ENCODE measurements around the gene SPAG7. TPM values are rescaled to one million over a fixed set of nuclear protein-coding genes. Genes with fewer than 3 reads are reported as not detected.

The SPAG7 gene
- total and polyA plus RNA-seq, 10 donors, result 34.8 to 89.1 (median 55.5) TPM

- Histone ChIP-seq H3K4me1 (peaks cover 35 to 80% (median 58%) of the 10 kb centered on the region in 6 donors), H3K9me3 (no peaks in the 10 kb centered on the region), H3K27ac (peak overlapping the region in 3 of 8 donors; percentile 95 to 98 (median 95)), H3K27me3 (replicated peaks in 1 of 7) (no peaks in the 10 kb centered on the region), H3K36me3 (peaks cover 0 to 51% (median 27%) of the 10 kb centered on the region in 6 donors), H3K4me3 (no peak overlapping the region)
- no peak for TF ChIP-seq CTCF (IDR thresholded peaks at IDR 0.05 in 8 of 11, conservative IDR thresholded peaks at IDR 0.05 in 3 of 11)
- no peak for TF ChIP-seq POLR2A (IDR thresholded peaks at IDR 0.05)
- no peak for TF ChIP-seq POLR2AphosphoS5 (IDR thresholded peaks at IDR 0.05)
- intact Hi-C loops (cut with DNase I; ENCODE audit: low total_unique reads), result loop anchor here (10.0 kb wide), 1 partner anchor 57 kb away; the partner anchor contains the start of genes INCA1 and KIF1C
- 89 to 97% (median 96%) methylated on average over 11 of the region's 11 CpGs for WGBS, 5 donors
- peak; percentile 82 for DNase-seq
These were observed 29.5 kb downstream of the SPAG7 start for GRCh38 chr17:4938069-4938491.

DNA sequence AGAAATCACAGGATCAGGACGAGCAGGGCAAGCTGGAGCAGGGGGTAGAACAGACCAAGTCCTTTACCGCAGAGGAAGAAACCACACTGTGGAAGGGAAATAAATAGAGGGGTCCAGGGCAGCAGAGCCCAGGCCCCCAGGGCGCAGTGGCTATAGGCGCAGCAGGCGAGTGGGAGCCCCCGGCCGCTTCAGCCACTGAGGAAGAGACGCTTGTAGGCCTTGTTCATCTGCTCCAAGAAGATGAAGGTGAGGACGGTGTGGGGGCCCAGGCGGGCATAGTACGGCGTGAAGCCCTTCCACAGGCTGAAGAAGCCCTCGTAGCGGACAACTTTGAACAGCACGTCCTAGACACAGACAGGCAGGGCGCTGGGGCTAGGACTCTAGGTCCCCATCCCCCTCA is 30.1 kb downstream of the SPAG7 start:
- TF ChIP-seq POLR2A (IDR thresholded peaks at IDR 0.05), result no peak
- Histone ChIP-seq H3K4me1 (peaks cover 32 to 80% (median 53%) of the 10 kb centered on the region in 6 donors), H3K36me3 (peaks cover 0 to 45% (median 22%) of the 10 kb centered on the region in 6 donors), H3K27ac (peak overlapping the region in 1 of 8 donors; percentile 95), H3K9me3 (no peaks in the 10 kb centered on the region), H3K27me3 (replicated peaks in 1 of 7) (no peaks in the 10 kb centered on the region), H3K4me3 (no peak overlapping the region)
- DNase-seq, result peak; percentile 76
- intact Hi-C loops (cut with DNase I; ENCODE audit: low total_unique reads), result loop anchor here (10.0 kb wide), 1 partner anchor 57 kb away; the partner anchor contains the start of genes INCA1 and KIF1C
- 91 to 97% (median 94%) methylated on average over 11 to 16 of the region's 16 CpGs for WGBS, 5 donors

DNA sequence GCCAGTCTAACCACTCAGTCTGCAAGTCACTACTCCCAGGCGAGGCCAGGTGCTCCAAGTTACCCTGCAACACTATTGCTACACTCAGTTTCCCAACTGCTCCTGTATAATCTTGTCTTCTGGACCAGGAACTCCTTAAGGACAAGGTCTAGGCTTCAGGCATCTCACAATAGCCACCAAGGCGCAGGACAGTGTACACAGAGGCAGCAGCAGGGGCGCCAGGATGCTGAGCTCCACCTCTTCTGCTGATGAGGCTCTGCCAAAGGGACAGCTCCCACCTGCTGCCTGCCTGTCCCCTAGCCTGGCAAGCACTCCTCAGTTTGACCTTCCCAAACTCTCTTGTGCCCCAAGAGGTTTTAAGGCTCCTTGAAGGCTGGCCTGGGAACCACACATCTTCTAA is 31.2 kb downstream of the SPAG7 start:
- no peaks in the 10 kb centered on the region for H3K27me3 ChIP-seq (replicated peaks in 1 of 7)
- H3K4me3 ChIP-seq, result no peak overlapping the region
- intact Hi-C loops (cut with DNase I; ENCODE audit: low total_unique reads), result loop anchor here (10.0 kb wide), 1 partner anchor 58 kb away; the partner anchor contains the start of genes INCA1 and KIF1C
- H3K27ac ChIP-seq, result peak overlapping the region in 1 of 8 donors; percentile 21
- TF ChIP-seq POLR2A (IDR thresholded peaks at IDR 0.05), result no peak
- TF ChIP-seq CTCF (IDR thresholded peaks at IDR 0.05 in 8 of 11, conservative IDR thresholded peaks at IDR 0.05 in 3 of 11), result no peak
- no peak for TF ChIP-seq POLR2AphosphoS5 (IDR thresholded peaks at IDR 0.05)
- peaks cover 21 to 78% (median 46%) of the 10 kb centered on the region in 6 donors for H3K4me1 ChIP-seq
- no peaks in the 10 kb centered on the region for H3K9me3 ChIP-seq
- WGBS, 5 donors, result 82 to 96% (median 86%) methylated on average over 3 of the region's 3 CpGs
- peaks cover 0 to 34% (median 19%) of the 10 kb centered on the region in 6 donors for H3K36me3 ChIP-seq
- DNase-seq, result no peak

GRCh38 chr17:4935650-4936049 is 32.0 kb downstream of the SPAG7 start:
- peak overlapping the region in 1 of 8 donors; percentile 21 for H3K27ac ChIP-seq
- no peak overlapping the region for H3K4me3 ChIP-seq
- TF ChIP-seq CTCF (IDR thresholded peaks at IDR 0.05 in 8 of 11, conservative IDR thresholded peaks at IDR 0.05 in 3 of 11), result no peak
- peak in 1 of 3 donors; percentile 7 for TF ChIP-seq POLR2AphosphoS5 (IDR thresholded peaks at IDR 0.05)
- no peaks in the 10 kb centered on the region for H3K9me3 ChIP-seq
- H3K27me3 ChIP-seq (replicated peaks in 1 of 7), result no peaks in the 10 kb centered on the region
- H3K4me1 ChIP-seq, result peaks cover 17 to 71% (median 39%) of the 10 kb centered on the region in 6 donors
- H3K36me3 ChIP-seq, result peaks cover 0 to 34% (median 19%) of the 10 kb centered on the region in 6 donors
- intact Hi-C loops (cut with DNase I; ENCODE audit: low total_unique reads), result loop anchor here (10.0 kb wide), 1 partner anchor 59 kb away; the partner anchor contains the start of genes INCA1 and KIF1C
- no peak for DNase-seq

All from spleen (tissue), 11 donors.